Retinal pigment epithelial cell (primary cell): Measurements from ENCODE around the gene HBE1.

Experiments used
- DNase-seq: peaks from one replicate; pipeline ENCODE4 v3.0.0-alpha.2; 2010; ENCODE audit warnings: low read depth
- H3K4me3 ChIP-seq: 2 replicates; pipeline ENCODE4 v1.5.1; 2011; ENCODE audit warnings: mild to moderate bottlenecking, low read length, control low read depth, moderate library complexity
- CTCF ChIP-seq: conservative IDR thresholded peaks from 2 replicates; pipeline ENCODE4 v1.5.1; 2011; ENCODE audit warnings: low read depth, low read length, control low read depth, inconsistent platforms

Gene HBE1

GRCh38 chr11:5223146-5223545, 46.6 kb downstream of the HBE1 start:
- no peak overlapping the region for H3K4me3 ChIP-seq
- TF ChIP-seq CTCF, result no peak
- DNase-seq, result no peak
